Activated CD4-positive, alpha-beta T cell treated with anti-CD3 and anti-CD28 coated beads for 24 hours (primary cell): Measurements from ENCODE around the gene PLD1.
"Not testable (repeated sequence)": the region's sequence is repeated elsewhere in the genome, so short reads cannot be mapped to it uniquely, and the experiment has no call there.

Experiments
- DNase-seq, 2 donors: peaks; one replicate each; pipeline ENCODE4 v3.0.0-alpha.2; 2020; ENCODE audit warnings: low read depth in 2 of 2

Gene PLD1

DNA sequence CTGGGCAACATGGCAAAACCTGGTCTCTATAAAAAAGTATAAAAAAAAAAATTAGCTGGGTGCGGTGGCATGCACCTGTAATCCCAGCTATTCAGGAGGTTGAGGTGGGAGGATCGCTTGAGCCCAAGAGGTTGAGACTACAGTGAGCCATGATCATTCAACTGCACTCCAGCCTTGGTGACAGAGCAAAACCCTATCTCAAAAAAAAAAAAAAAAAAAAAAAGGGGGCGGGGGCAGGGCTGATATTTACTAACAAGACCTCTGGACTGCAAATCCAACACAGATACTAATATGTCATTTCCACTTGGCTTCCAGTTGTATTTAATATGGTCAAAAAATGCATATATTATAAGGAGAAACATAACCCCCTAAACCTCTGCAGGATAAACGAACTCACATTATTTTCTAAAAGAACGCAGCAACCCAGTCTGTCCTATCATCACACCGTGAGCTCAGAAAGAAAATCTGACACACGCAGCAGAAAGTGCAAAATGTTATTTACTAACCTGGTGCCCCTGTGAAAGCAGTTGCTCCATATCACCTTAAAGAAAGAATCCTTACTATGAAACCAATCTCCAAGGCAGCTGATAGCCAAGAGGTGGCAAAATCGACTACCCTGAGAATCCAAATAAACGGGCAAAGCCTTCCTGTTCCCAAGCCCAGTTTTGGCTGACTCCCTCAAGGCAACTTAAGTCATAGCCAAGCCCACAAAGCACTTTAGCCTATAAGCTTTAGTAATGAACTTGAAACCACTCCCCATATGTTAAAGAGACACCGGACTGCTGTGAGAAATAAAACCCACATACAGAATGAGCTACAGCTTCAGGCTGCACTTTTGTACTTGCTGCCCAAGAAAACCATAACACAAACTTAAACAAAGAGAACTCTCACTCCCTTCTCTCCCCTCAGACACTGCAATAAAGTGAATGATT, 39.3 kb downstream of the PLD1 start:
- DNase-seq = no peak

DNA sequence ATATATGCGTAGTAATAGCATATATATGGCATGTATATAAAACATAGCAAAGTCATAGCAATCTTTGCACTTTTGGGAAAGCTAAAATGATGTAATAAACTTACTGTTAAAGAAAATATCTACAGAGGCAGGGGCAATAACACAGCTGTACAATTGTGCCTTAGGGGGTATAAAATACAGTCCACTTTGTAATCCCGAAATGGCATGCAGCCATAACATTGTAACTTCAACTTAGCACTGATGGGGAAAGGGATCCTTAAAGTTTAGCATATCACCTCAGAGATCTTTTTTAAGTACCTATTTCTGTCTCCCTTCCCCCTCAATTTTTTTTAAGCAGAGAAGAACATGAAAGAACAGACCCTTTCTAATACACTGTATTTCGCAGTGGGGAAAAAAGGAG, 40.8 kb downstream of the PLD1 start:
- DNase-seq = no peak

GRCh38 chr3:171768986-171769385, 41.3 kb downstream of the PLD1 start:
- DNase-seq = no peak

- no peak for DNase-seq
Measured at GRCh38 chr3:171768281-171768900, 41.9 kb downstream of the PLD1 start.

DNA sequence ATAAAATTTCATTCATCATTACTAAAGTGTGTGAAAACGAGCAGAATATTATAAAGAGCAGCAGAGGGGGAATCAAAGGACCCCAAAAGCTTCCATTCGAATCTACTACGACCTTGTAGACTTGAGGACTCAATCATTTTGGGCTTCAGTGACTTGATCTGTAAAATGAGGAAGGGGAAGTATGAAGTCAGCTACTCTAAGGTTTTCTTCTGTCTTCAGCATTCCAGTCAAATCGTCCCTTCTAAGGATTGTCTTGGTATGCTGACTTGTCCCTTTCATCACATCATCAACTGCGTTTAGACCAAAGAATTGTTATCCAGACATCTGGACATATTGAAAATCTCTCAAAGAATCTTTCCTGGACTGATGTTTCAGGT, 44.8 kb downstream of the PLD1 start:
- no peak for DNase-seq

GRCh38 chr3:171763392-171763791, 46.9 kb downstream of the PLD1 start:
- no peak for DNase-seq

- no peak for DNase-seq
Measured at GRCh38 chr3:171760477-171760876, 49.8 kb downstream of the PLD1 start.

- DNase-seq = no peak
Measured at GRCh38 chr3:171758109-171758508, 52.2 kb downstream of the PLD1 start.

GRCh38 chr3:171757361-171758034, 52.8 kb downstream of the PLD1 start:
- no peak for DNase-seq

DNA sequence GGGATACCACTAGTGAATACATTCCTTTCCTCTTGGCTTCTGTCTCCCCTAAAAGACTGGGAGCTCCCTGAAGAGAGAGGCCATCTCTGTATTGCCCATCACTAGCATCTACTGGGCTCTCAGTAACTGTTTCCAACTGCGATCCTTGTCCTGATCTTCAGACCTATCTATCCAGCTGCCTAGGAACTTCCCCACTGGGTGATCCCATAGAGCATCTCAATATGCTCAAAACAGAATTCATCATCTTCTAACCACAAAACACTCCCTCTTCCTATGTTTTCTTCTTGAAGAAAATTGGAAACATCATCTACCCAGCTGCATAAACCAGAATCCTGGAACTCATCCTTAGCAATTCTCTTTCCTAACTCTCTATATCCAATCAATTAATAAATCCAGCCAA, 54.6 kb downstream of the PLD1 start:
- DNase-seq = no peak

DNA sequence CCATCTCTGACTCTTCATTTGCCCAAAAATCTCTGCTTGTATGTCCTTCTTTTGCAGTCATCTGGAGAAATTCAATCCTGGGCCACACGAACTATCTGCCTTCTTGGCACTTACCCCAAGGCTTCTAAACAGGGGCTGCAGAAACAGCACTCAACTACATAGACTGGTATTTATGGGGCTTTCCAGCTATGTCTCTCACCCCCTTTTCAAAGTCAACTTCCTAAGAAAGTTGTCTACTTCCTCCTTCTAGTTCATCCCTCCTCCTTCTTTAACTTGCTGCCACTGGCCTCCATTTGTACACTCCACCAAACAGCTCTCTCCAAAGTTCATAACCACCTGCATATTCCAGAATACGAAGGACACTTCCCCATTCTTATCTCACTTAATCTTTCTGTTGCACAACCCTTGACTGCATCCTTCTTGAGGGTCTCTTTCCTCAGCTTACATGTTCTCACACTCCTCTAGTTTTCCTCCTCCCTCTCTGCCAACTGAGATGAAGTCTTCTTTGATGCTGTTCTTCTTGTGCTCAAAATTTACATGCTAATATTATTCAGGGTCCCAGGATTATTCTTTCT, 55.2 kb downstream of the PLD1 start:
- no peak for DNase-seq

DNA sequence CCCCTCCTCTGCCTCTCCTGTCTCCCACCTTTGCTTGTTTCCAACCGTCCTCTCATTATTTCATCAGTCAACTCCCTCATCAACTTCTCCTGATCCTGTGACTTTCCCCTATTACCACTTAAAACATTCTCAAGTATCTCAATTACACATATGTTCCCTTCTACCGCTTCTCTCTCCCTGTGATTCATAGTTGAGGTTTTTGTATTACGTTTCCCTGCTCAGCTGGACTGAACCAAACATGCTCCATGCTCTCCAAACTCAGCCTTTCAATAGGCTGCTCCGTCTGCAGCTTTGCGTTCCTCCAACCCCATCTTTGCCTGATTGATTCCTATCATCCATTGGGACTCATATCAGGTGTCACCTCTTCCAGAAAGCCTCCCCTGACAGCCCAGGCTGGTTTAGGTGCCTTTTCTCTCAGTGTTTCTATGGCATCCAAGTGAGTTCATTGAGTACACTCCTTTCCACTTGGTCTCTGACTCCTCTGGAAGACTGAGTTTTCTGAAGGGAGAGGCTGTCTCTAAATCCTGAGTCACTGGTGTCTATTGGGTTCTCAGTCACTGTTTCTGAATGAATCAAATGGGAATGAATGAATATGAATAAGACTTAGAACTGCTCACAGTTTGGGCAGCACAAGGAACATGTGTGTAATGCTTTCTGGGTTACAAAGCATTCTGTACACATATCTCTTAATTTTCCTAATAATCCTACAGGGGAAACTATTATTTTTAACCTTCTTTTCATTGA, 56.4 kb downstream of the PLD1 start:
- no peak for DNase-seq

DNA sequence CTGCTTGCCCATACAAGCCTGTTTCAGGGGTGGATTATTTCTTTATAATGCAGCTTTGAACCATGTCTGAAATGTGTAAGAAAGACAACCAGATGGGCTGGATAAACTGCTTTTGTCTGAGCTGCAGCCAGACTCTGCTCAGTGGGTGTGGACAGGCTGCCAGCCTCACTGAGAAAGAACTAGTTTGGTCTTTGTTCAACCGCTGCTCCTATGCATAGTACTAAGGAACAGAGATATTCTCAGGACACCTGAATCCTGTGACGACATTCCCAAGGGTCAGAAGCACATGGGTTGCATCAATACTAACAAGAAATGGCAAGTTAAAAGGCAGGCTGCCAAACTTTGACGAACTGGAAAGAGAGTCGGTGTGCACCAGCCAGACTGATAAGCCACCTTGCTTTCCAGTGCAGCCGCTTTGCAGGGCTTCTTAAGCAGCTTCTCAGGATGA, 57.2 kb downstream of the PLD1 start:
- no peak for DNase-seq

- no peak for DNase-seq
Measured at GRCh38 chr3:171752329-171752728, 58.0 kb downstream of the PLD1 start.

- DNase-seq = no peak
Measured at GRCh38 chr3:171749124-171749523, 61.2 kb downstream of the PLD1 start.

DNA sequence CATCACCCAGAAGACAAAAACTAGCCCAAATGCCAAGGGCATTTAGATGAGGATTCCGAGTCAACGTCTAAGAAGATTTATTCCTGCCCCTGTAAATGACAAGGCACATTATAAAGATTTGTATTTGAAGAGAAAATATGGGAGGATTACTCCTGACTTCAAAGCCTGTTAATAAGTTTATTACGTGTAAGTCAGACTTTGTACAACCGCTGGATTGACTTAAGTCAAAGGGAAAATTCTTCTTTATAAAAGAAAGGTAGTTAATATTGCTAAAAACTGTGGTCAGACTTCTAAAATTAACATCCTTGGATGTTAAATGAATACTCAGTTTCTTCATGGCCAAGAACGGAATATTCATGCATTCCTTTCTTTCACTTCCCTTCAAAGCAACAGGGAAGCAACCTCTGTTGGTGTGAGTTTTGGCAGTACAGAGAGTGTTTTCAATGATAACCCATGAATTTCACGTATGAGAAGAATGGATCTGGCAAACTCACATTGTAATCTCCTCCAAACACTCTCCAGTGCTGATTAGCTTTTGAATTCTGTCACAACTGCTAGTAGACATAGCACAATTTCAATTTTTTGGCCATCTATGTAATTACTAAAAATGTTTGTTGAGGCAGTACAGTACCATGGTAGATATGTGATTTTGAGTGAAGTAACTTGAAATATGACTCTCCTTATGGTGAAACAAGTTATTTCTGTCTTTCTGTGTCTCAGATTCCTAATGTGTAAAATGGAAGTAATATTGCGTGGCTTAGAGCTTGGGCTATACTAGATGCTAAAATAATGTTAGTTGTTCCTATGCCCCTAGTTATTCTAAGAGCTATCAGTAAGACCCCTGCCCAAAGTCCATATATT, 62.0 kb downstream of the PLD1 start:
- DNase-seq = no peak

DNA sequence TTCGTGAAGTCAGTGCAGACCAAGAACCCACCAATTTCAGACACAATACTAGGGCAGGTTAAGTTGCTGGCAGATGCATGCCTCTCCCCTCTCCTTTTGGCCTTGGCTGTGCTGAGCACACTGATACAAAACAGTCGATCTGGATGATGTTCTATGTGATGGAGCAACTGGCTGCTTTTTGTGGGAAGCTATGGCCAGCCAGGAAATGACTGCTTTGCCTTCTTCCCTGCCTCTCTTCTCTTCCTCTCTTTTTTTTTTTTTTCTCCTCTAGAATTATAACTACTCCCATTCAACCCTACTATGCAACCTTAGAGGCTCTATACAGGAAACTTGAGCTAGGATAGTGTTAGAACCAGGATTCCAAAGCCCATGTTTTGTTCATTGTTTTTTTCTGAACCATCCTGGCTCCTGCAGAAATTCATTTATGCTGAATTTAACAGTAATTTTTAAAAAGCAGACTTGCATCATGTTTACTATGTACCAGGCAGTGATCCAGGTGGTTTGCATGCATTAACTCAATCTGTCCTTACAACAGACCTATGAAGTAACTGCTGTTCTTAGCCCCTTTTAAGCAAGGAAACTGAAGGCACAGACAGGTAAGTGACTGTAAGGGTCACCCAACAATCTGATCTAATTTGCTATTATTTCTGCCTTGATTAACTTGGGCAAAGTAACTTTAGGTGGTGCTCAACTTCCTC, 62.9 kb downstream of the PLD1 start:
- no peak for DNase-seq

- not testable (repeated sequence) for DNase-seq
Measured at GRCh38 chr3:171746320-171747222, 63.7 kb downstream of the PLD1 start.
